HepG2 (cell line): ENCODE data around the gene GFPT2. TPM values are rescaled to one million over a fixed set of nuclear protein-coding genes. Genes with fewer than 3 reads are reported as not detected.

Experiments
- ATAC-seq: fragments of 200-7000 bp; cut with Tn5 transposase; 3 replicates; pipeline ENCODE4 v1.9.1; 2020; ENCODE audit warnings: mild to moderate bottlenecking, moderate library complexity
- Bru-seq: library from RNA; stranded (reverse); fragments of 400-500 nt; gene quantifications from one replicate; lab custom pipeline; 2021; lab: Mats Ljungman, UMichigan
- BruChase-seq, 2 experiments: library from RNA; stranded (reverse); fragments of 400-500 nt; gene quantifications; one replicate each; lab custom pipeline; 2021; lab: Mats Ljungman, UMichigan
- BruUV-seq: library from RNA; stranded (reverse); fragments of 400-500 nt; replicated peaks from 2 replicates; lab custom pipeline; 2021; lab: Mats Ljungman, UMichigan
- CTCF ChIA-PET: fragments of 300-600 bp; formaldehyde crosslinking; extraction: SDS; loops from one replicate; lab custom pipeline; 2021; ENCODE audit warnings: low total read pairs, inconsistent platforms, low intra/inter-chr PET ratio; lab: Yijun Ruan, JAX
- POLR2A ChIA-PET: fragments of 350-600 bp; sonication (Branson Sonifier 250); formaldehyde crosslinking; loops from one replicate; lab custom pipeline; 2020; ENCODE audit warnings: antibody characterized with exemption, inconsistent platforms; lab: Yijun Ruan, JAX
- DNase-seq: peaks from one replicate; pipeline ENCODE4 v3.0.0-alpha.2; 2015; ENCODE audit warnings: low spot score
- FAIRE-seq: peaks from 3 replicates; lab custom pipeline; 2011; peaks lifted over from hg19 to GRCh38; lab: Jason Lieb, UNC
- H2AFZ ChIP-seq: one replicate; pipeline ENCODE4 v1.6.1; 2011; ENCODE audit warnings: low read length, inconsistent platforms
- H3K27ac ChIP-seq: fragments of 300-600 bp; 3 replicates; pipeline ENCODE4 v1.8.0; 2011; ENCODE audit warnings: mixed run types, mild to moderate bottlenecking, mixed read lengths, low read length, inconsistent platforms; ENCODE audit not compliant: insufficient read depth; ENCODE audit errors: extremely low read length
- H3K27me3 ChIP-seq, 2 experiments: fragments of 200-600 bp in 1 of 2; 2 replicates in 1 of 2; 3 replicates in 1 of 2; pipeline versions ENCODE4 v1.6.0 to v1.8.0; 2011; ENCODE audit warnings: low read length in 2 of 2, mild to moderate bottlenecking in 2 of 2, moderate library complexity in 2 of 2, inconsistent platforms in 1 of 2; ENCODE audit not compliant: insufficient read depth in 2 of 2, control insufficient read depth in 1 of 2
- H3K36me3 ChIP-seq, 2 experiments: fragments of 200-600 bp in 1 of 2; replicated peaks in 1 of 2; 2 replicates in 1 of 2; 3 replicates in 1 of 2; pipeline versions ENCODE4 v1.5.1 to v1.8.0; 2011; ENCODE audit warnings: low read length in 2 of 2, inconsistent platforms in 1 of 2; ENCODE audit not compliant: insufficient read depth in 2 of 2, control insufficient read depth in 1 of 2
- H3K4me1 ChIP-seq: 2 replicates; pipeline ENCODE4 v1.5.1; 2012; ENCODE audit warnings: low read length, inconsistent platforms; ENCODE audit not compliant: insufficient read depth
- H3K4me2 ChIP-seq: 2 replicates; pipeline ENCODE4 v1.6.0; 2011; ENCODE audit warnings: low read depth, low read length, inconsistent platforms
- H3K4me3 ChIP-seq, 3 experiments: fragments of 200-600 bp in 1 of 3; sonication (generic), shearing (Covaris generic) in 1 of 3; replicated peaks in 1 of 3; 2 replicates each; pipeline ENCODE4 v1.5.1; 2011 to 2016; ENCODE audit warnings: low read length in 3 of 3, inconsistent platforms in 2 of 3, low read depth in 2 of 3, mild to moderate bottlenecking in 2 of 3, control low read depth in 1 of 3, mixed read lengths in 1 of 3; ENCODE audit not compliant: insufficient read depth in 1 of 3
- H3K79me2 ChIP-seq: one replicate; pipeline ENCODE4 v1.6.1; 2011; ENCODE audit warnings: low read length, inconsistent platforms; ENCODE audit not compliant: insufficient read depth
- H3K9ac ChIP-seq: 2 replicates; pipeline ENCODE4 v1.6.0; 2011; ENCODE audit warnings: mild to moderate bottlenecking, low read depth, low read length, inconsistent platforms; ENCODE audit not compliant: insufficient read depth
- H3K9me3 ChIP-seq: 2 replicates; pipeline ENCODE4 v1.5.1; 2012; ENCODE audit warnings: mild to moderate bottlenecking, low read length
- H4K20me1 ChIP-seq: 2 replicates; pipeline ENCODE4 v1.6.0; 2011; ENCODE audit warnings: inconsistent platforms, mild to moderate bottlenecking, low read length, moderate library complexity; ENCODE audit not compliant: insufficient read depth
- ASH2L ChIP-seq: fragments of 300-600, 200-600 bp; sonication (generic); IDR thresholded peaks from 2 replicates; pipeline ENCODE4 v1.7.0; 2017; ENCODE audit warnings: low read depth, mild to moderate bottlenecking, moderate library complexity, mixed read lengths, low read length; ENCODE audit not compliant: insufficient read length
- ATM ChIP-seq: fragments of 450-650 bp; IDR thresholded peaks from 2 replicates; pipeline ENCODE4 v1.7.1; 2017; ENCODE audit warnings: mild to moderate bottlenecking, borderline replicate concordance
- EZH2 ChIP-seq: conservative IDR thresholded peaks from 2 replicates; pipeline ENCODE4 v1.6.1; 2012; ENCODE audit warnings: mild to moderate bottlenecking, low read depth, low read length, moderate library complexity
- MTA3 ChIP-seq: sonication (generic); formaldehyde crosslinking; IDR thresholded peaks from 2 replicates; pipeline ENCODE4 v1.4.0; 2020; ENCODE audit warnings: missing genetic modification reagents
- MTF2 ChIP-seq: sonication (generic); formaldehyde crosslinking; IDR thresholded peaks from 2 replicates; pipeline ENCODE4 v1.5.0; 2020; ENCODE audit warnings: missing genetic modification reagents, borderline replicate concordance
- MXI1 ChIP-seq: IDR thresholded peaks from 3 replicates; pipeline ENCODE4 v1.6.1; 2012; ENCODE audit warnings: low read depth, low read length, inconsistent platforms, borderline replicate concordance
- NFYC ChIP-seq: IDR thresholded peaks from 2 replicates; pipeline ENCODE4 v1.6.1; 2016; ENCODE audit warnings: missing genetic modification reagents, missing compliant biosample characterization
- TCF7 ChIP-seq: sonication (generic); IDR thresholded peaks from 2 replicates; pipeline ENCODE4 v1.6.1; 2016; ENCODE audit warnings: antibody characterized with exemption, low read depth
- U2AF1 ChIP-seq: fragments of 200-400 bp; formaldehyde crosslinking; optimal IDR thresholded peaks from 2 replicates; pipeline ENCODE3; 2017; ENCODE audit warnings: mild to moderate bottlenecking, low read depth, low read length
- ZBTB10 ChIP-seq: sonication (generic); formaldehyde crosslinking; IDR thresholded peaks from 2 replicates; pipeline ENCODE4 v1.4.0; 2020; ENCODE audit warnings: missing genetic modification reagents, borderline replicate concordance
- ZNF121 ChIP-seq: sonication (generic); formaldehyde crosslinking; IDR thresholded peaks from 2 replicates; pipeline ENCODE4 v1.5.0; 2020; ENCODE audit warnings: mild to moderate bottlenecking, missing genetic modification reagents
- ZNF282 ChIP-seq: fragments of 450-650 bp; IDR thresholded peaks from 2 replicates; pipeline ENCODE4 v1.6.1; 2018; ENCODE audit not compliant: partially characterized antibody
- ZSCAN30 ChIP-seq: sonication (generic); formaldehyde crosslinking; IDR thresholded peaks from 2 replicates; pipeline ENCODE4 v1.5.0; 2020; ENCODE audit warnings: mild to moderate bottlenecking, missing genetic modification reagents
- ZSCAN9 ChIP-seq: IDR thresholded peaks from 2 replicates; pipeline ENCODE4 v1.6.1; 2016; ENCODE audit warnings: borderline replicate concordance
- WGBS: methylation state at CpG from one replicate; pipeline ENCODE4 v1.1.6; 2017; ENCODE audit warnings: low lambda C conversion rate; 5-methylcytosine and 5-hydroxymethylcytosine counted together
- in situ Hi-C: cut with HindIII; loops from 2 replicates; pipeline ENCODE4 v1.10.0; 2017; ENCODE audit warnings: low pct_unique_long_range_greater_than_20kb; ENCODE audit not compliant: extremely low pct_ligation_motif_present
- intact Hi-C: fragments of 100-400 bp; cut with micrococcal nuclease; formaldehyde crosslinking; loops from one replicate; pipeline ENCODE4 v1.10.0; 2022; ENCODE audit not compliant: unreplicated experiment
- long read RNA-seq, 2 experiments: library from RNA in 1 of 2; library from polyadenylated mRNA in 1 of 2; stranded (forward) in 1 of 2; unstranded in 1 of 2; transcript quantifications; one replicate each; pipeline ENCODE4 v2.0.0, GENCODE V29; 2019 to 2022
- polyA minus RNA-seq, 3 experiments: library from RNA; depleted of rRNA, polyadenylated mRNA; stranded (reverse); fragments of >200 nt; gene quantifications; 2 replicates each; pipeline ENCODE4 v1.2.3, GENCODE V29; 2011; ENCODE audit warnings: low replicate concordance in 1 of 3
- polyA plus RNA-seq, 8 experiments: library from polyadenylated mRNA; depleted of rRNA in 3 of 8; stranded (reverse) in 7 of 8; unstranded in 1 of 8; fragments of >200 nt; fragmentation: Illumina TruSeq in 4 of 8; extraction: Trizol in 4 of 8; gene quantifications; 2 replicates each; pipeline versions ENCODE4 v1.2.1 to v1.2.3, GENCODE V29; 2011 to 2016; ENCODE audit warnings: low read depth in 4 of 8, missing spikeins in 1 of 8, mixed read lengths in 1 of 8; ENCODE audit not compliant: insufficient read depth in 1 of 8
- total RNA-seq, 5 experiments: library from RNA; depleted of rRNA; stranded (reverse); fragments of >200 nt; fragmentation: Illumina TruSeq; extraction: Trizol; gene quantifications; 2 replicates each; pipeline ENCODE4 v1.2.3, GENCODE V29; 2016; ENCODE audit warnings: low read depth in 1 of 5
- TF ChIP-seq, protein P1 (sequence below): sonication (generic); formaldehyde crosslinking; IDR thresholded peaks from 2 replicates; pipeline ENCODE4 v1.8.0; 2022; ENCODE audit warnings: missing genetic modification reagents, mild to moderate bottlenecking, inconsistent platforms, borderline replicate concordance

The GFPT2 gene
- total RNA-seq (2016; rRNA removed; fragmentation: Illumina TruSeq; extraction: Trizol), result 0.10 and 0.18 TPM in 2 replicates
- total RNA-seq (2016; cell fraction: cytosol; rRNA removed; fragmentation: Illumina TruSeq; extraction: Trizol; ENCODE audit: low read depth), result not detected in 2 replicates
- total RNA-seq (2016; cell fraction: insoluble cytoplasmic fraction; rRNA removed; fragmentation: Illumina TruSeq; extraction: Trizol), result 0.10 and 0.13 TPM in 2 replicates
- 0.06 TPM in 1 of 2 replicates, not detected in the other for total RNA-seq (2016; cell fraction: membrane; rRNA removed; fragmentation: Illumina TruSeq; extraction: Trizol)
- total RNA-seq (2016; cell fraction: nucleus; rRNA removed; fragmentation: Illumina TruSeq; extraction: Trizol), result not detected in 2 replicates
- 0.09 and 0.18 TPM in 2 replicates for polyA plus RNA-seq (2011; rRNA removed)
- polyA plus RNA-seq (2011; cell fraction: cytosol; rRNA removed), result 0.08 and 0.12 TPM in 2 replicates
- 0.09 and 0.10 TPM in 2 replicates for polyA plus RNA-seq (2011; cell fraction: nucleus; rRNA removed)
- polyA plus RNA-seq (2012), result 0.07 and 0.11 TPM in 2 replicates
- polyA plus RNA-seq (2016; cell fraction: cytosol; fragmentation: Illumina TruSeq; extraction: Trizol; ENCODE audit: low read depth), result 0.05 TPM in 1 of 2 replicates, not detected in the other
- polyA plus RNA-seq (2016; cell fraction: insoluble cytoplasmic fraction; fragmentation: Illumina TruSeq; extraction: Trizol; ENCODE audit: low read depth), result 0.12 TPM in 1 of 2 replicates, not detected in the other
- polyA plus RNA-seq (2016; cell fraction: membrane; fragmentation: Illumina TruSeq; extraction: Trizol; ENCODE audit: low read depth), result not detected in 2 replicates
- not detected in 2 replicates for polyA plus RNA-seq (2016; cell fraction: nucleus; fragmentation: Illumina TruSeq; extraction: Trizol; ENCODE audit: insufficient read depth, low read depth)
- polyA minus RNA-seq (2011; rRNA and poly(A)+ RNA removed; ENCODE audit: low replicate concordance), result 4.4 TPM in 1 of 2 replicates, not detected in the other
- polyA minus RNA-seq (2011; cell fraction: cytosol; rRNA and poly(A)+ RNA removed), result not detected in 2 replicates
- polyA minus RNA-seq (2011; cell fraction: nucleus; rRNA and poly(A)+ RNA removed), result not detected in 2 replicates
- percentile 4 among the genes with signal in this experiment for Bru-seq, nascent RNA
- BruChase-seq, experiment 1, labeled RNA remaining after a 6-hour chase, result percentile 11 among the genes with signal in this experiment
- BruChase-seq, experiment 2, labeled RNA remaining after a 2-hour chase, result percentile 2 among the genes with signal in this experiment
- long read RNA-seq, experiment 1, result 0 reads
- long read RNA-seq, experiment 2, result 0 reads

DNA sequence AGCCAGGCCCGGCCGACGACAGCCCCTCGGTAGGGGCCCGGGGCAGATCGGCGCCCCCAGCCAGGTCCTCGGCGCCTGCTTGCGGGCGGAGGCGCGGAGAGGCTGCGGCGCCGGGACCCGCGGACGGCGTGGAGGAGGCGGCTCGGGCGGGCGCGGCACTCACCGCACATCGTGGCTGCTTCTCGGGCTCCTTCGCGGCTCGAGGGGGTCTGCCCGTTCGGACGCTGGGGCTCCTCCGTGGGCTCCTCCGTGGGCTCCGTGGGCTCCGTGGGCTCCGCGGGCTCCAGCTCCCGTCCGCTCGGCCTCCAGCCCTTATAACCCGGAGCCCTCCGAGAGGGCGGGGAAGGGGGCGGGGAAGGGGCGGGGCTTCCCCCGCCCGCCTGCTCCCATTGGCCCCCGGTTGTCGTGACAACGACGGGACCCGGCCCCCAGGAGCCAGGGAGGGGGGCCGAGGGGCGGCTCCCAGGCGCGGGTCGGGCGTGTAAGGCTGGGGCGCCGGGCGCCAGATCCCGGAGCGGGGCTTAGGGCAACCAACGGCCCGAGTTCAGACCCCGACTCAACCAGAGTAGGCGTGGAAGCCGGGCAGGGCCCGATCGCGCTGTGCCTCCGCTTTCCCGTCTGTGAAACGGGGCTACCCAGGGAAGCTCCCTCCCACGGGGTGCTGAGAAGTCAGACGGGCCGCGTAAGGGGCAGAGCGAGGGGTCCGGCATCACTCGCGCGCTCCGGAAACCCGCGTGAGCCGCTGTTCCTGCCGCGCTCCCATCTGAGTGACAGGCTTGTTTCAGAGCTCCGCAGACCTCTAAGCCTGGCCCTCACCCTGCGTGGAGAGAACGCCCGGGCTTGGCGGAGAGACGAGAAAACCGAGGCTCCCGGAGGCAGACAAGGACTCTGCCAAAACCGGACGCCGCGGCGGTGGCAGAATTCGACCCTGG is at the start of gene GFPT2:
GFPT2 (minus strand) TSS at position 289 of the 932 bp plus-strand sequence; CDS start at position 170, 119 bp downstream.
- no peaks in the 10 kb centered on the region for H3K9me3 ChIP-seq
- FAIRE-seq, result no peak
- H3K4me2 ChIP-seq, result peak within 1 kb of the TSS; percentile 72
- H3K36me3 ChIP-seq, result no peaks in the 10 kb centered on the region
- H4K20me1 ChIP-seq, result no peaks in the 10 kb centered on the region
- no peaks in the 10 kb centered on the region for H3K79me2 ChIP-seq
- DNase-seq, result peak; percentile 28
- no peak within 1 kb of the TSS for H2AFZ ChIP-seq
- intact Hi-C loops, result no loop called here
- CTCF ChIA-PET, result no interaction called here
- WGBS, result 0% methylated on average over 2 of the region's 106 CpGs
- peak within 1 kb of the TSS; percentile 34 to 71 (median 50) for H3K4me3 ChIP-seq
- in situ Hi-C loops, result no loop called here
- no peak within 1 kb of the TSS for H3K9ac ChIP-seq
- H3K27ac ChIP-seq, result no peak within 1 kb of the TSS
- H3K4me1 ChIP-seq, result no peaks in the 10 kb centered on the region
- ATAC-seq, result peak; percentile 71
- peaks cover 29 to 81% of the 10 kb centered on the region in 2 experiments for H3K27me3 ChIP-seq
- POLR2A ChIA-PET, result no interaction called here
- no TSS peak for BruUV-seq
- peak; percentile 60 for TF ChIP-seq NFYC
- TF ChIP-seq MTF2 (CRISPR knock-in tag), result peak; percentile 48; the same call in 1 of the 2 replicates
- TF ChIP-seq TCF7, result no peak
- TF ChIP-seq ASH2L, result no peak
- TF ChIP-seq, protein P1, sequence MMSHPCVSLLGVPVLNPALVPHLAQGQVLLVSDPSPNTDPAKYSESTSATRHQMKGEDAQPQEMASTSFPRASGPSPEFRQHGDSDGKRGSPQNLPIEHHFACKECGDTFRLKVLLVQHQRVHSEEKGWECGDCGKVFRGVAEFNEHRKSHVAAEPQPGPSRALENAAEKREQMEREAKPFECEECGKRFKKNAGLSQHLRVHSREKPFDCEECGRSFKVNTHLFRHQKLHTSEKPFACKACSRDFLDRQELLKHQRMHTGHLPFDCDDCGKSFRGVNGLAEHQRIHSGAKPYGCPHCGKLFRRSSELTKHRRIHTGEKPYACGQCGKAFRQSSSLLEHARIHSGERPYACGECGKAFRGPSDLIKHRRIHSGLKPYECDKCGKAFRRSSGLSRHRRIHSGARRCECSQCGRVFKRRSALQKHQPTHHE (CRISPR knock-in tag), result no peak
- TF ChIP-seq EZH2, result peak; percentile 27; the same call in 1 of the 2 replicates
- no peak for TF ChIP-seq ATM
- TF ChIP-seq MXI1, result no peak
- no peak for TF ChIP-seq MTA3 (CRISPR knock-in tag)
- no peak for TF ChIP-seq ZNF282
- no peak for TF ChIP-seq ZSCAN9 (CRISPR knock-in tag)
- TF ChIP-seq U2AF1, result no peak
- TF ChIP-seq ZSCAN30 (CRISPR knock-in tag), result no peak
- TF ChIP-seq ZNF121, result no peak
- TF ChIP-seq ZBTB10 (CRISPR knock-in tag), result no peak
